Cardiac septum (tissue), 1 donor: Measurements from ENCODE around the gene STK33. TPM values are rescaled to one million over a fixed set of nuclear protein-coding genes. Genes with fewer than 3 reads are reported as not detected.

Source experiments
- DNase-seq: peaks from one replicate; pipeline ENCODE4 v3.0.0-alpha.2; 2020; ENCODE audit warnings: low spot score
- intact Hi-C: fragments of 100-400 bp; cut with DNase I; formaldehyde crosslinking; loops from one replicate; pipeline ENCODE4 v1.14.0; 2022
- total RNA-seq: library from RNA; stranded (reverse); fragmentation: NEBNext Ultra II Directional; extraction: Animal tissue kit (Norgen Biotek cat#: 25700); gene quantifications from one replicate; pipeline ENCODE4 v1.2.1, GENCODE V29; 2021
- donor health status: DM: no; HTN: no; CAD: no.

Gene STK33
- total RNA-seq, 1 donor from 2014 or later = 24.8 TPM

GRCh38 chr11:8363921-8364320 lies 230.1 kb downstream of the STK33 start:
- DNase-seq = no peak
- intact Hi-C loops = no loop called here

DNA sequence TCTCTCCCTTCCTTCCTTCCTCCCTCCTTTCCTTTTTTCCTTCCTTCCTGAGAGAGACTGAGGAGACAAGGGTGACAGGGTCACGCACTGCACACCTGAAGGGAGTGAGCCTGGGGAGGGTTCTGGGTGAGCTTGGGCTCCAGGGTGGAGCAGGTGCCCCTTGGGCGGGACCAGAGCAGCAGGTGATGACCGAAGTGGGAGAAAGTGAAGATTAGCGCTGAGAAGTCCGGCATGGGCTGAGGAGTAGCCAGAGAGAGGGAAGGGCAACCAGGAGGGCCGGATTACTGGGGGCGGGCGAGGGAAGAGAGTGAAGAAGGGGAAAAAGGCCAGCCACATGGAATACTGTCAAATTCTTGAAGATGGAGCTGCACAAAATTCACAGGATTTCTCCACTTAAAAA lies 231.1 kb downstream of the STK33 start:
- DNase-seq = no peak
- intact Hi-C loops = no loop called here

DNA sequence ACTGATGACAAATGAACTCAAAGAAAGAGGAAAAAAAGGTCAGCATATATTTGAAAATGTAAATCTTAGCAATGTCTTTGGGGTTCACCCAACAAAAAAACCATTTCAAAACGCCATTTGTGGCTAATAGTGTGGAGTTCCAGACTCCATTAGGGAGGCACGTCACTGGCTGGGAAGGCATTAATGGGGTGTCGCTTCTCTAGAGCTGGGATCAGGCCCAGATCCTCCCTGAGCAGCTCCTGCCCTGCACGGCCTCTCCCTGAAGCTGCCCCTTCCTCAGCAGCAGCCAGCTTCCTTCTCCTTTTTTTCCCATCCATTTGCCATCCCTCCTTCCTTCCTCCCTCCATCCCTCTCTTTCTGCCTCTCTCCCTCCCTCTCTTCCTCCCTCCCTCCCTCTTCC lies 231.5 kb downstream of the STK33 start:
- intact Hi-C loops = no loop called here
- no peak for DNase-seq

GRCh38 chr11:8361664-8362210 lies 232.3 kb downstream of the STK33 start:
- no peak for DNase-seq
- intact Hi-C loops = no loop called here

- DNase-seq = no peak
- intact Hi-C loops = no loop called here
Observed at GRCh38 chr11:8361206-8361605, 232.8 kb downstream of the STK33 start.

DNA sequence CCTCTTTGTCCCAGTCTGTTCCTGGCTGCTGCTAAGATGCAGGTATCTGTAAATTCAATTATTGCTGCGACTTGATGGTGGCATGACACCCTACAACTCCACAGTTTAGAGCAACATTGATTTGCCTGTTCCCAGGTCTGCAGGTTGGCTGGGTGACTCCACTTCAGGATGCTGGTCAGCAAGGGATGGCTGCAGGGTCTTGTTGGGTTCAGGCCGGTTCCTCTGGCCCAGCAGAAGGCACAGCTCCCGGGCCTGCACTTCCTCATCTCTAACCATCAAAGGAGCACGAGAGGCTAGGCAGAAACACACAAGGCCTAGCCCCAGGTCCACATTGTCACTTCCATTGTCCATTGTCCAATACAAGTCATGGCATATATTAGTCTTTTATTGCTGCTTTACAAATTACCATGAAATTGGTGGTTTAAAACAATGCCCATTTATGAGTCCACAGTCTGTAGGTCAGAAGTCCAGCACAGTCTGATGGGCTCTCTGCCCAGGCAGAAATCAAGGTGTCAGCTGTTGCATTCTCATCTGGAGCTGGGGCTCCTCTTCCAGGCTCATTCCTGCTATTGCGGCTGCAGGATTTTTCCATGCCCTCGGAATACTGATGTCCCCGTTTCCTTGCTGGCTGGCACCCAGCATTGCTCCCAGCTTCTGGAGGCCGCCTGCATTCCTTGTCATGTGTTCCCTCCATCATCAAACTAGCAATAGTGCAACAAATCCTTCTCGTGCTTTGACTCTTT lies 233.8 kb downstream of the STK33 start:
- DNase-seq = no peak
- intact Hi-C loops = no loop called here

DNA sequence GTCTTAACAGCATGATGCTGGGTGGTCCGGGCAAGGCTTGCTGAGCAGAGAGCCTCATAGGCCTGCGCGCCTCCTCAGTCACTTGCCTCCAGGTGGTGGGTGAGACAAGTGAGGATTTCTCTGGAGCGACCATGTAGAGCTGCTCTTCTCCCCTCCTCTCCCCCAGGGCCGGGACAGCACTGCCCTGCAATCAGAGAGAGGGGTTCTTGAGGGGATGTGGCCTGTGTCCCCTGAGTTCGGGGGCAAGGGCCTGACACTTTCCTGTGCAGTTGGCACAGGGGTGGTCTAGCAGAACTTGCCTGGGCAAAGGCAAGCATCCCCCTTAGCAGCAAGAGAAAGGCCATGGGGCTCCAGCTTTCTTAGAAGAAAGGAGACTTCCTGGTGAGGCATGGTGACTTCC lies 234.5 kb downstream of the STK33 start:
- intact Hi-C loops = no loop called here
- DNase-seq = no peak

DNA sequence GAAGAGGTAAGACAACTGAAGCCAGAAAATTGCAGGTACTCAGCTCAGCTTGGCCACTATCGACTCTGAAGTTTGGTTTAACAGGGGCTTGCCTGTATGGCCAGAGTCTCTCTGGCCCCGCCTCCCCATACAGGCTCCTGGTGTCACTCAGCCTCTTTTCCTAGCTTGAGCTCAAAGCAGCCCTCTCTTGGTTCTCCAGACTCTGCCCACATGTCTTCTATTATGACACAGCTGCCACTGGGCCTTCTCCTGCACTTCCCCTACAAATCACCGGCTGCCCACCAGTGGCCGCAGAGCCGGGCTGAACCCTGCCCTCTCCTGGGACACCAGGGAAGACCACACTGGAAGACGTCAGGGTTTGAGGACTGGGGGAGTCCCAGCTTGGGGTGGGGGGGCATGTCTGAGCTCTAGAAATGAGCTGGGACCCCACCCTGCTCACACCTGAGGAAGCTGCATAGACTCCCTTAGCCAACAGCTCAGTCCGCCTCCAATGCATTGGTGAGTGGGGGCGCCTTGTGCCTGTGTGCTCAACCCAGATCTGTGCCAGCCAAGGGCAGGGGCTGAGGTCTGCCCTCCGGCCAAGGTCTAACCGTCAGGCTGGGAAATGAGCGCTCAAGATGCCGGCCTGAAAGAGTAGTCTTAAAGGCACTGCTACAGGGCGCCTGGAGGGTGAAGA lies 236.0 kb downstream of the STK33 start:
- intact Hi-C loops = no loop called here
- DNase-seq = no peak

DNA sequence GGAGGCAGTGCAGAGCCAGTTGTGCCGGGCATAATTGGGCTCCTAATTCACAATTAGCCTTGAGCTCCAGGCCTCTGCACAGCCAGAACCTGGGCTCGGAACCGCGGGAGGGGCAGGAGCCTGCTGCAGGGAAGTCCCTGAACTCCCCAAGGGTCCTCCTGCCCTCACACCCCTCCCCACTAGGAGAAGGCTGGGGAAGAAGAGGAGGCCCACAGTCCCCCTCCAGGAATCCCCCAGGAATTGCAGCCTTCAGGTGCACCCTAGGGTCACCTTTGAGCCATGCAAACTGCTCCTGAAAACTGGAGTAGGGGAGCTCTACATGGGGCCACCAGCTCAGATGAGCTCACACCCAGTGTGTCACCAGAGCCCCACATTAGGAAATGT lies 236.5 kb downstream of the STK33 start:
- no peak for DNase-seq
- intact Hi-C loops = no loop called here

DNA sequence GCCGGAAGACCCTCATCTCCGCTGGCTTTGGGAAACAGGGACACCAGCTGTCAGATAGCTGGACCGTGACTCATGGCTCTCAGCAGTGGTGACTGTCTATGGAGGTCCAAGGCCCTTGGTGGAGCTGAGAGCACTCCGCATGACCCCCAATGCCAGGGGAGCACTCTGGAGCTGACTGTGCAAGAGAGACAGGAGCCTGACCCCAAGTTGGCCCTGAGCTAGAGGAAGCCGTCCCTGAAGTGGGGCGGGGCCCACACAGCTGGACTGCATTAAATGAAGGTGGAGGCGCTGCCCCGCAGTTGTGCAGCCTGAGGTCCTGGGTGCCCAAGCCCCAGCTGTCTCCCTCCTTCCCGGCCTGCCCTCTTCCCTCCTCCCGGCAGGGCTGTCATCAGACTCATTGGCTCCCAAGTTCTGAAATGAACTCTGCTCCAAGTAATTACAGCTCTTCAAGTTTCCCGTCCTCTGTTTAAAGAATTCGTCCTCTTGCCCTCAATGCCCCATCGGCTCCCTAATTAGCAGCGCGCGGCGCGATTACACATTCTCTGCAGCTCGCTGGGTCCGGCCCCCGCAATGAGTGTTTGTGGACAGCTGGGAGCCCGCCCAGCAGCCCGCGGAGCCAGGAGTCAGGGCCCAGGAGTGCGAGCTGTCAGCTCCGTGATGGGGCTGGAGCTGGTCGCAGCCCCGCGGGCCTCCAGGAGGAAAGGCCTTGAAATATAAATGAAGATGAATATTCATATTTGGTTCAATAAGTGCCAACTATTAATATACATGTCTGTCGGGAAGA lies 237.1 kb downstream of the STK33 start:
- intact Hi-C loops = no loop called here
- DNase-seq = no peak

DNA sequence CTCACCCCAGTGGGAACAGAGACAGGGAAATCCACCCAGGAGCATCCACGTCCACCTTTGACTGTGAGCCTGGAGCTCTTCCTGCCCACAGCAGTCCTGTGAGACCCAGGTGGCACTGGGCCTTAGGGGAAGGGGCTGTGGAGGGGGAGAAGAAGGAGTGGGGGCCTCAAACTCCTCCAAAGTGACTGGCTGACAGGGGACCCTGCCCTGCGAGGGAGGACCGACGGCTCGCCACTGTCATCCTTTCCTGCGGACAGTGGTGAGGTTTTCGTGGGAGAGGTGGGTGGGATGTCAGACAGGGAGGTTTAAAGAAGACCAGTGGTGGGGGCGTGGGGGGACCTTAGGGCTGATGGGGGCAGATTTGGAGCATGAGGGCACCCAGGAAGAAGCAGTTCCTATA lies 237.8 kb downstream of the STK33 start:
- no peak for DNase-seq
- intact Hi-C loops = no loop called here

- DNase-seq = no peak
- intact Hi-C loops = no loop called here
Observed at GRCh38 chr11:8355416-8355742, 238.6 kb downstream of the STK33 start.

- DNase-seq = no peak
- intact Hi-C loops = no loop called here
Observed at GRCh38 chr11:8354622-8355415, 239.2 kb downstream of the STK33 start.

GRCh38 chr11:8352876-8353505 lies 241.0 kb downstream of the STK33 start:
- intact Hi-C loops = no loop called here
- no peak for DNase-seq

GRCh38 chr11:8352103-8352875 lies 241.7 kb downstream of the STK33 start:
- no peak for DNase-seq
- intact Hi-C loops = no loop called here

DNA sequence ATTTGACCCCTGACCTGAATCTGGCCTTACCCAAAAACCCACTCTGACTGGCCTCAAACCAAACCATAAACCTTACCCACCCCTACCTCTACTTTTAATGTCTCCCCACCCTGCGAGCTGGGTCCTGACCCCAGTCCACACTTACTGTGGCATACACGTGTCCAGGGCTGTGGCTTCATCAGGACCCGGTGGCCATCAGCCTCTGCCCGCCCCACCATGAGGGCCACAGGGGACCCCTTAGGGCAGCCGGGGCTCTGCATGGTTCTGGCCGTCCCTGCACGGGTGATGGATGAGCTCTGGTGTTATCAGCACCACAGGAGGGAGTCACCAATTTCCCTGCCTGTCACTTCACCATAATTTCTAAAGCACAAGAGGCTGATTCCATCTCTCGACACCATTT lies 242.8 kb downstream of the STK33 start:
- intact Hi-C loops = no loop called here
- no peak for DNase-seq

DNA sequence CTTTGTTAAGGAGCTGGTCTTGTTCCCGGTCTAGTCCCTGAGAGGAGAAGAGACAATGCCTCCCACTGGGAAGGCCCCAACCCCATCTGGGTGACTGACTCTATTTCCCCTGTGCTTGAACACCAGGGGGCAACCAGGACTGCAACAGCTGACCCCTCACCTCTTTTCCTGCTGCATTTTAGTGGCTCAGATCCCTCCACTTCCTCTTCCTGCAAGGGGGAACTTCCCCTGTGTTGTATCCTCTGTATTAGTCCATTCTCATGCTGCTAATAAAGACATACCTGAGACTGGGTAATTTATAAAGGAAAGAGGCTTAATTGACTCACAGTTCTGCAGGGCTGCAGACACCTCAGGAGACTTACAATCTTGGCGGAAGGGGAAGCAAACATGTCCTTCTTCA lies 246.1 kb downstream of the STK33 start:
- no peak for DNase-seq
- intact Hi-C loops = no loop called here

- intact Hi-C loops = no loop called here
- DNase-seq = no peak
Observed at GRCh38 chr11:8346157-8346755, 247.8 kb downstream of the STK33 start.
